Measurements from ENCODE around the gene SLC39A11. TPM values are rescaled to one million over a fixed set of nuclear protein-coding genes. Genes with fewer than 3 reads are reported as not detected.

The SLC39A11 gene
- total RNA-seq, 2 experiments from 2014 or later: 9.7 to 12.2 TPM

GRCh38 chr17:73066148-73066884 is 26.2 kb downstream of the SLC39A11 start:
- H3K27me3 Mint-ChIP-seq: no peaks in the 10 kb centered on the region
- POLR2A ChIA-PET: no interaction called here

GRCh38 chr17:73065376-73065775 is 27.1 kb downstream of the SLC39A11 start:
- Mint-ChIP-seq H3K4me3 (no peak overlapping the region), H3K27ac (no peak overlapping the region)
- CTCF ChIA-PET: no interaction called here

More at GRCh38 chr17:73066148-73066884, 26.2 kb downstream of the SLC39A11 start:
- ATAC-seq (ENCODE audit: poor library complexity) (no peak), DNase-seq (no peak)
- H3K27ac ChIP-seq (ENCODE audit: low read depth in 1 of 2, low read length in 2 of 2): no peak overlapping the region
- H3K36me3 Mint-ChIP-seq (ENCODE audit: low read depth): peaks cover 35% of the 10 kb centered on the region
- intact Hi-C loops (cut with DNase I, micrococcal nuclease): no loop called here
- CTCF ChIA-PET: no interaction called here
- H3K36me3 ChIP-seq (ENCODE audit: insufficient read depth, low read length): peaks cover 3% of the 10 kb centered on the region
- H3K9me3 Mint-ChIP-seq: no peaks in the 10 kb centered on the region
- no peak overlapping the region for H3K27ac Mint-ChIP-seq
- no peaks in the 10 kb centered on the region for H3K4me1 ChIP-seq (ENCODE audit: insufficient read depth, low read length)
- peaks cover 15% of the 10 kb centered on the region for H3K4me1 Mint-ChIP-seq (ENCODE audit: low read depth)
- H3K9me3 ChIP-seq (ENCODE audit: control insufficient read depth in 1 of 2, insufficient read depth in 1 of 2, low read length in 2 of 2): no peaks in the 10 kb centered on the region
- TF ChIP-seq CTCF (IDR thresholded peaks at IDR 0.05): no peak
- no peak overlapping the region for H3K4me3 Mint-ChIP-seq
- H3K27me3 ChIP-seq (ENCODE audit: control insufficient read depth in 1 of 2, insufficient read depth in 2 of 2, low read length in 2 of 2): no peaks in the 10 kb centered on the region
- no peak overlapping the region for H3K4me3 ChIP-seq (ENCODE audit: low read length)

GRCh38 chr17:73064084-73064938 is 28.2 kb downstream of the SLC39A11 start:
- H3K36me3 ChIP-seq (ENCODE audit: insufficient read depth, low read length): no peaks in the 10 kb centered on the region
- no peak for DNase-seq
- H3K27ac Mint-ChIP-seq: no peak overlapping the region
- H3K4me1 ChIP-seq (ENCODE audit: insufficient read depth, low read length): no peaks in the 10 kb centered on the region
- peaks cover 18% of the 10 kb centered on the region for H3K36me3 Mint-ChIP-seq (ENCODE audit: low read depth)
- H3K27ac ChIP-seq (ENCODE audit: low read depth in 1 of 2, low read length in 2 of 2): no peak overlapping the region
- TF ChIP-seq CTCF (IDR thresholded peaks at IDR 0.05): no peak
- no peak overlapping the region for H3K4me3 Mint-ChIP-seq
- no peak for ATAC-seq (ENCODE audit: poor library complexity)
- peaks cover 15% of the 10 kb centered on the region for H3K4me1 Mint-ChIP-seq (ENCODE audit: low read depth)
- no peaks in the 10 kb centered on the region for H3K27me3 ChIP-seq (ENCODE audit: control insufficient read depth in 1 of 2, insufficient read depth in 2 of 2, low read length in 2 of 2)
- H3K27me3 Mint-ChIP-seq: no peaks in the 10 kb centered on the region
- H3K9me3 Mint-ChIP-seq: no peaks in the 10 kb centered on the region
- no peak overlapping the region for H3K4me3 ChIP-seq (ENCODE audit: low read length)
- intact Hi-C loops (cut with DNase I, micrococcal nuclease): no loop called here
- POLR2A ChIA-PET: no interaction called here
- CTCF ChIA-PET: no interaction called here
- no peaks in the 10 kb centered on the region for H3K9me3 ChIP-seq (ENCODE audit: control insufficient read depth in 1 of 2, insufficient read depth in 1 of 2, low read length in 2 of 2)

More at GRCh38 chr17:73065376-73065775, 27.1 kb downstream of the SLC39A11 start:
- DNase-seq (no peak), ATAC-seq (ENCODE audit: poor library complexity) (no peak)
- intact Hi-C loops (cut with DNase I, micrococcal nuclease): no loop called here
- Mint-ChIP-seq H3K9me3 (no peaks in the 10 kb centered on the region), H3K36me3 (ENCODE audit: low read depth) (peaks cover 26% of the 10 kb centered on the region), H3K27me3 (no peaks in the 10 kb centered on the region), H3K4me1 (ENCODE audit: low read depth) (peaks cover 15% of the 10 kb centered on the region)
- no peak overlapping the region for H3K27ac ChIP-seq (ENCODE audit: low read depth in 1 of 2, low read length in 2 of 2)
- no peaks in the 10 kb centered on the region for H3K27me3 ChIP-seq (ENCODE audit: control insufficient read depth in 1 of 2, insufficient read depth in 2 of 2, low read length in 2 of 2)
- no peaks in the 10 kb centered on the region for H3K9me3 ChIP-seq (ENCODE audit: control insufficient read depth in 1 of 2, insufficient read depth in 1 of 2, low read length in 2 of 2)
- H3K4me1 ChIP-seq (ENCODE audit: insufficient read depth, low read length): no peaks in the 10 kb centered on the region
- no peak overlapping the region for H3K4me3 ChIP-seq (ENCODE audit: low read length)
- H3K36me3 ChIP-seq (ENCODE audit: insufficient read depth, low read length): no peaks in the 10 kb centered on the region
- no peak for TF ChIP-seq CTCF (IDR thresholded peaks at IDR 0.05)
- POLR2A ChIA-PET: no interaction called here
